GM19238 (cell line): Measurements from ENCODE around the gene CABLES1.
"Not testable (repeated sequence)": the region's sequence is repeated elsewhere in the genome, so short reads cannot be mapped to it uniquely, and the experiment has no call there.

Experiments
- DNase-seq: peaks from one replicate; pipeline ENCODE4 v3.0.0; 2011; ENCODE audit warnings: low spot score; ENCODE audit not compliant: insufficient read length

CABLES1 gene

GRCh38 chr18:23109163-23109562 is 26.1 kb upstream of the CABLES1 start:
- DNase-seq, result not testable (repeated sequence)

- DNase-seq, result no peak
Measured at GRCh38 chr18:23113576-23113975, 21.7 kb upstream of the CABLES1 start.

- DNase-seq, result no peak
Measured at GRCh38 chr18:23114171-23114881, 21.0 kb upstream of the CABLES1 start.

DNA sequence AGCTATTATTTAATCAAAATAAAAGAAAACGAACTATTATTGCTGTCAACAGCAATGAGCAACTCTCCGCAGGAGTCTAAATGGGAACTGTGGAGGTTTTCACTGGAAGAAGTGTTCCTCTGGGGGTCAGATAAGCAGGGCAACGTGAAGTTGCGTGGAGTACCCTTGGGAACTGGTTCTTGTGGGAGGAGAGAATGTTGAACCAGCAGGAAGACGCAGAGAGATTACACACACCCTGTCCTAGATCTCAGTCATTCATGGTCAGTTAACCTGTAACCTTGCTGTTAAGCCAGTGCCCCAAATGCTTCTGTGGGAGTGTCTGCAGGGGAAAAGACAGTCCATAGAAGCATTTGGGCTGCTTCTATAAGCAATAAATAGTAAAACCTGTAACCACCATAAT is 20.4 kb upstream of the CABLES1 start:
- DNase-seq, result no peak

- DNase-seq, result no peak
Measured at GRCh38 chr18:23115683-23116096, 19.6 kb upstream of the CABLES1 start.

DNA sequence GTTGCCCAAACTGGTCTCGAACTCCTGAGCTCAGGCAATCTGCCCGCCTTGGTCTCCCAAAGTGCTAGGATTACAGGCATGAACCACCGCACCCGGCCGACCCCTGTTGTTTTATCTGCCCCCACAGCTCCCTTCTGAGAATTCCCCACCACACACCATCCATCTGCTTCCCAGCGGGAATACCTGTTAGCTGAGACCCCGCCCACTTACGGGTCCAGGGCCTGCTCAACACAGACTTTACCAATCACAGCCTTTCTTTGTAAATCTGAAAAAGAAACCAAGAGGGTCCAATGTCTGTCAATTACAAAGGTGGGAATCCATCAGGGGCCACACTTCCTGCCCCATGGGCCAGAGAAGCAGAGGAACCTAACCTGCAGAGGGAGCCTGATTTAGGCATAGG is 14.2 kb upstream of the CABLES1 start:
- no peak for DNase-seq

DNA sequence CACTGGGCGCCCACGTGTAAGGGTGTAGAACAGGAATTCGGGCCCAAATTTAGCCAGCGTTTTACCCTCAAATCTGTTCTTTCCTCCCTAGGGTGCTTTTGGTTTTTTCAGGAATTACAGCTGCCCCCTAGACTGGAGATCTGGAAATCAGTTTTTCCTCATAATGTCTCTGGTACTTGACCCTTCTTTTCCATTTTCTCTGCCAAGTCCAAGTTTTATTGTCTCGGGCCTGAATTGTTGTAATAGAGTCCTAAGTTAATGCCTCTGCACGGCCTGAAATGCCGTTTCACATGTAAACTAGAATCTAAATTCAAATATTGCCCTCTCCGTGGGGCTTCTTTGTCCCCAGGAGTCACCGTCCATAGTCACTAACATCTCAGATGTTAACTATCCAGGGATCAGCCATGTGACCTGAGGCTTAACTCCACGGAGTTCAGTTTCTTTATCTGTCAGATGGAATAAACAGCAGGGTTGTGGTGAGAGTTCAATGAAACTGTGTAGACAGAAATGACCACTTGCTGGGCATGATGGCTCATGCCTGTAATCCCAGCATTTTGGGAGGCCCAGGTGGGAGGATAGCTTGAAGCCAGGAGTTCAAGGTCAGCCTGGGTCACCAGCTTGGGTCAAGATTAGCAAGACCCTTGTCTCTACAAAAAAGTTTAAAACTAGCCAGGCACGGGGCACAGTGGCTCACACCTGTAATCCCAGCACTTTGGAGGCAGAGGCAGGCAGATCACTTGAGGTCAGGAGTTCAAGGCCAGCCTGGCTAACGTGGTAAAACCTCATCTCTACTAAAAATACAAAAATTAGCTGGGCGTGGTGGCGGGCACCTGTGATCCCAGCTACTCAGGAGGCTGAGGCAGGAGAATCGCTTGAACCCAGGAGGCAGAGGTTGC is 12.7 kb upstream of the CABLES1 start:
- DNase-seq, result no peak

DNA sequence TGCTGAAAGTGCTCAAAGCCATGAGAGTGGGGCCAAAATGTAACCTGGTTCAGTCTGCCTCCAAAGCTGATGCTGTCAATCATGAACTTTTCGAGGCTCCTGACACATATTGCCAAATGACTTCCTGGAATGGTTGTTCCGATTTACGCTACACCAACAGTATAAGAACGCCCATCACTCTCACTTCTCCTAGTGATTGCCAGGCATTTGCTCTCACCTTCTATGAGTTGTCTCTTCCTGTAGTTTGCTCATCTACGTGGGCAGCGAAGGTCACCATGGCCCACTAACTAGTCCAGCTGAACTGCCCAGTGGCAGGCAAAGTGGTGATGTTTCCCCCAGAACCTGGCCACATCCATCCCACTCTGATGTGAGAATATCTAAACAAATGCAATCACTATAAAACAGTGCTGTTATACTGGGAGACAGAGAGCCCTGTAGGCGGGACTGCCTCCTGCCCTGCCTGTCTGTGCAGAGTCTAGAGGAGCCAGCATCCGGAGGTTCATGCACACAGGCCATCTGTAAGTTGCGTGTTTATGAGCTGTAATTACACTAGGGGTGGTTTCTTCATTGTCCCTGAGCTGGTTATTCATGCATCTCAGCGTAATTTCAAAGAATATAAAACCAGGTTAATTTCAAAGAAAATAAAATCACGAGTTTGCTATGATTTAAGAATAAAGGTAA is 8.8 kb upstream of the CABLES1 start:
- DNase-seq, result no peak

- no peak for DNase-seq
Measured at GRCh38 chr18:23127090-23127489, 8.2 kb upstream of the CABLES1 start.

GRCh38 chr18:23129355-23130002 is 5.8 kb upstream of the CABLES1 start:
- DNase-seq, result no peak

- peak; percentile 57 for DNase-seq
Measured at GRCh38 chr18:23131693-23132319, 3.5 kb upstream of the CABLES1 start.

DNA sequence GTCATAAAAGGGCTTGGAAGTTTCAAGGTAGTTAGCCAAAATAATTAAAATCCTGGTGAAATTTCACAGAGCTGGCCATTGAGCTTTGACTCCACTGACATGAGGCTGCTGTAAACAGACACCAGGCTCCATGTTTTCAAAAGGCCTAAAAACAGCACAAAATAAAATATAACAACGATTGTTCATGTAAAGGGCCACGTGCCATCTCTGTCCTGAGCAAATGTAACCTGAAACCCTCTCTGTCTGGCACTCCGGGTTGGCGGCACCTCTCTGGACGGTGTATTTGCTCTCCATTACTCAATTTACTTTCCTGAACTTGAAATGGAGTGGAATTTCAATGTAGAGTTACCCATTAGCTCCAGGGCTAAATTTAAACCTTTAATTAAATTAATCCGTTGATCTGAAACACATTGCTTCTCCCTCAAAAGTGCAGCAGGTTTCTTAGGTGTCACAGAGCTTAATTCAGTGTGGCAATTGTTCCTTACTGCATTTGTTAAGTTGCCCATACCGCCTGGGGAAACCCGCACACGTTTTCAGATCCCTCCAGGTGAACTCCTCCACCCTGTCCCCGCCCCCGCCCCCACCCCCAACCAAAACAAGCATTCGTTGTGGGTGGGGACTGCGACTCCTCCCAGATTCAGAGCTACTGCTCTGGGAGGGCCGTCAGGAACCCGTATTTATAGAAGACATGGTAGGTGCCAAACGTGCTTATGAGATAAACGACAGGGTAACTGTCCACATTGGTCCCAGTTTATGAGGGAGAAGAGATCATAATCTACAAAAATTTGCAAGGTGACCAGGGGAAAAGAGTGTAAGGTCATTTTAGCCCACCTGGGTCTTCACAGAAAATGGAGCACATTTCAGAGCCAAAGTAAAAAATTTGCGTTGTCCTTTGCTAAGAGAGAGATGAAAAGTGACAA is 1.2 kb upstream of the CABLES1 start:
- DNase-seq, result peak; percentile 80

DNA sequence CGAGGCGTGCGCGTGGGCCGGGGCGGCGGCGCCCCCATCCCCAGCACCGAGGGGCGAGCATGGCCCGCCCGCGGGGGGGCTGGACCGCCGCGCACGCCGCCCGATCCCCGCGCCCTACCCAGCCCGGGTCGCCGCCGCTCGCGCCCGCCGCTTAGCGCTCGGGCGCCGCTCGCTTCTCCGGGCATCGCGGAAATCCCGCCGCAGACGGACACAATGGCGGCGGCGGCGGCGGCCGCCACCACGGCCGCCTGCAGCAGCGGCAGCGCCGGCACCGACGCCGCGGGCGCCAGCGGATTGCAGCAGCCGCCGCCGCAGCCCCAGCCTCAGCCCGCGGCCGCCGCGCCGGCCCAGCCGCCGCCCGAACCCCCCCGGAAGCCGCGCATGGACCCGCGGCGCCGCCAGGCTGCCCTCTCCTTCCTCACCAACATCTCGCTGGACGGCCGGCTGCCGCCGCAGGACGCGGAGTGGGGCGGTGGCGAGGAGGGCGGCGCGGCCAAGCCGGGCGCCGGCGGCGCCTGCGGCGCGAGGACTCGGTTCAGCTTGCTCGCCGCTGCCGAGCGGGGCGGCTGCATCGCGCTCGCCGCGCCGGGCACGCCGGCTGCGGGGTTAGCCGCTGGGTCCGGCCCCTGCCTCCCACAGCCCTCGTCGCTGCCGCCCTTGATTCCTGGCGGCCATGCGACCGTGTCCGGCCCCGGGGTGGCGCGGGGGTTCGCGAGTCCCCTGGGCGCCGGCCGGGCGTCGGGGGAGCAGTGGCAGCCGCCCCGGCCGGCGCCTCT is 453 bp downstream of the CABLES1 start:
- peak; percentile 45 for DNase-seq

DNA sequence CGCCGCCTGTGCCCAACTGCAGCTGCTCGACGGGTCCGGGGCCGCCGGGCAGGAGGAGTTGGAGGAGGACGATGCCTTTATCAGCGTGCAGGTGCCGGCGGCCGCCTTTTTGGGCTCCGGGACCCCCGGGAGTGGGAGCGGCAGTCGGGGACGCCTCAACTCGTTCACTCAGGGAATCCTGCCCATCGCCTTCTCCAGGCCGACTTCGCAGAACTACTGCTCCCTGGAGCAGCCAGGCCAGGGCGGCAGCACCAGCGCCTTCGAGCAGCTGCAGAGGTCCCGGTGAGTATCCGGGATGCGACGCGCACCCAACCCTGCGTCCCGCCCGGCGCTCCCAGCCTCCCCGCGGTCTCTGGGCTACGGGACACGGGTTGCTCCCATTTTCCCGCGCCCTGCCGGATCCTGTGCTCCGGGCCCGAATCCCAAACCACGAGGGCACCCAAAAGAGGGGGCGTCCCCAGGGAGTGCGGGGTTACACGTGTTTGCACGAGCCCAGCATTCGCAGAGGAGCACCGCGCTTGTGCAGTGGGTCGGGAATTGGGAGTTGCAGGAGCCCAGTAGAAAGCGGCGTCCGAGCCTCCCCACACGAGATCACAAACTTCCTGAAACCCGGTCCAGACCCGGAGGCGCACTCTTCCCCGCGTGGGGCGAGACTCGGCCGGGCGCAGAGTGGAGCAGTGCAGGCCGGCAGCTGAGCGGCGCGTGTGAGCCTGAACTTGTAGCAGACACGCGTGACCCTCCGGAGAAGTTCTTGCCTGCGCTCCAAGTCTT is 1.2 kb downstream of the CABLES1 start:
- peak; percentile 50 for DNase-seq

GRCh38 chr18:23137097-23137635 is 1.9 kb downstream of the CABLES1 start:
- DNase-seq, result no peak

DNA sequence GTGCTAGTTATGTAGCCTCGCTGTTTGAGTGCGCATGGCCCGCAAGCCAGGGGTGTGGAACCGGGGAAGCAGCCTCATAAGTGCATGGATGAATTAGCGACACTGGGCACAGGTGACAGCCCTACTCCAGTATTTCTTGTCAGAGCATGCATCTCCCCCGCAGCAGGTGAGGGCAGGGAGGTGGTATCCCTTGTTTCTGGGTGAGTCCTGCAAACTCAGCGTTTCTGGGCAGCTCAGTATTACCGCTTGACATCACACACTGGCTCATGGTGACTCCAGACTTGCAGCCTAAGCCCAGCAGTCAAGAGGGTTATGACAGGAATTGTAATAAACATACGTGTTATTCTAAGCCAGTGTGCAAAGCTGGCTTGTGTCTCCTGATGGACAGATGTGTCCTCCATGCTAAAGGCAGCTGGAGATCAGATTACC is 2.5 kb downstream of the CABLES1 start:
- DNase-seq, result no peak

DNA sequence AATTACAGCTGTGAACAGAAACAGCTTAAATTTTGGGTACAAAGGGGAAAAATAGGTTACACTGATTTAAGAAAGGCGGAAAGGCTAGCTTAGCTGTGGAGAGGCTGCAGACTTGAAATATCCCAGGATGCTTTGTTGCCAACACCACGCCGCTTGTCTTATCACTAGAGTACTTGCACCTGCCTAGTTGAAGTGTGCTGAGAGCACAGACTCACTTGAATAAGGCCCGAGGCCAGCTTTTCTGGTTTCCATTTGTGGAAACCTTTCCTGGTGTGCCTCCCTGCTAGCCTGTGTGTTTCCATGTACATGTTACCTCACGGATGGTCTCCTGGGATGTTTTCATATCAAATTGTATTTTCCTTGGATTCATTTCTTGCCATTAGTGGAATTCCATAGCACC is 3.2 kb downstream of the CABLES1 start:
- DNase-seq, result no peak
